ENCODE data around the gene STIL.
"Not testable (repeated sequence)": the region's sequence is repeated elsewhere in the genome, so short reads cannot be mapped to it uniquely, and the experiment has no call there.

DNA sequence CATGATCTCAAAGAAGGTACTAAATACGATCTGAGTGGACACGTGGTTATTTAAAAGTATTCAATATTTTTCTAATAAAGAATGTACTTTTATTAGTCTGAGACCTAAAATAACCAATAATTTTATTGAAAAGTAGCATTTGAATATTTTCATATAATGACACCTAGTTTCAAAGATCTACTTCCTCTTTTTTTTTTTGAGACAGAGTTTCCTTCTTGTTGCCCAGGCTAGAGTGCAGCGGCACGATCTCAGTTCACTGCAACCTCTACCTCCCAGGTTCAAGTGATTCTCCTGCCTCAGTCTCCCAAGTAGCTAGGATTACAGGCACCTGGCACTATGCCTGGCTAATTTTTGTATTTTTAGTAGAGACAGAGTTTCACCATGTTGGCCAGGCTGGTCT lies 25.8 kb downstream of the STIL start:
- TF ChIP-seq POLR2A (IDR thresholded peaks at IDR 0.05): not testable (repeated sequence)
- TF ChIP-seq, protein P1, sequence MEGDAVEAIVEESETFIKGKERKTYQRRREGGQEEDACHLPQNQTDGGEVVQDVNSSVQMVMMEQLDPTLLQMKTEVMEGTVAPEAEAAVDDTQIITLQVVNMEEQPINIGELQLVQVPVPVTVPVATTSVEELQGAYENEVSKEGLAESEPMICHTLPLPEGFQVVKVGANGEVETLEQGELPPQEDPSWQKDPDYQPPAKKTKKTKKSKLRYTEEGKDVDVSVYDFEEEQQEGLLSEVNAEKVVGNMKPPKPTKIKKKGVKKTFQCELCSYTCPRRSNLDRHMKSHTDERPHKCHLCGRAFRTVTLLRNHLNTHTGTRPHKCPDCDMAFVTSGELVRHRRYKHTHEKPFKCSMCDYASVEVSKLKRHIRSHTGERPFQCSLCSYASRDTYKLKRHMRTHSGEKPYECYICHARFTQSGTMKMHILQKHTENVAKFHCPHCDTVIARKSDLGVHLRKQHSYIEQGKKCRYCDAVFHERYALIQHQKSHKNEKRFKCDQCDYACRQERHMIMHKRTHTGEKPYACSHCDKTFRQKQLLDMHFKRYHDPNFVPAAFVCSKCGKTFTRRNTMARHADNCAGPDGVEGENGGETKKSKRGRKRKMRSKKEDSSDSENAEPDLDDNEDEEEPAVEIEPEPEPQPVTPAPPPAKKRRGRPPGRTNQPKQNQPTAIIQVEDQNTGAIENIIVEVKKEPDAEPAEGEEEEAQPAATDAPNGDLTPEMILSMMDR (IDR thresholded peaks at IDR 0.05 in 4 of 5, conservative IDR thresholded peaks at IDR 0.05 in 1 of 5): not testable (repeated sequence)
